Central memory CD4-positive, alpha-beta T cell (primary cell): Measurements from ENCODE around the gene TSTD2.

Experiments used
- DNase-seq: peaks from one replicate; pipeline ENCODE4 v3.0.0; 2022

TSTD2 gene

GRCh38 chr9:97560851-97561250 is 72.3 kb downstream of the TSTD2 start:
- DNase-seq, result no peak

GRCh38 chr9:97560154-97560553 is 73.0 kb downstream of the TSTD2 start:
- no peak for DNase-seq

GRCh38 chr9:97559111-97559514 is 74.1 kb downstream of the TSTD2 start:
- no peak for DNase-seq

GRCh38 chr9:97558701-97559101 is 74.5 kb downstream of the TSTD2 start:
- DNase-seq, result no peak

- DNase-seq, result no peak
Observed at GRCh38 chr9:97557606-97558095, 75.5 kb downstream of the TSTD2 start.

- no peak for DNase-seq
Observed at GRCh38 chr9:97556721-97557605, 76.2 kb downstream of the TSTD2 start.

GRCh38 chr9:97556036-97556720 is 77.0 kb downstream of the TSTD2 start:
- DNase-seq, result no peak

GRCh38 chr9:97555164-97555563 is 78.0 kb downstream of the TSTD2 start:
- no peak for DNase-seq

- no peak for DNase-seq
Observed at GRCh38 chr9:97554566-97555075, 78.5 kb downstream of the TSTD2 start.

GRCh38 chr9:97553841-97554240 is 79.3 kb downstream of the TSTD2 start:
- no peak for DNase-seq

GRCh38 chr9:97553141-97553540 is 80.0 kb downstream of the TSTD2 start:
- no peak for DNase-seq

GRCh38 chr9:97551308-97551707 is 81.9 kb downstream of the TSTD2 start:
- DNase-seq, result no peak

- no peak for DNase-seq
Observed at GRCh38 chr9:97550386-97550785, 82.8 kb downstream of the TSTD2 start.
